Chondrocyte (in vitro differentiated cells): ENCODE data around the gene XPO6. TPM values are rescaled to one million over a fixed set of nuclear protein-coding genes. Genes with fewer than 3 reads are reported as not detected.
A peak's percentile ranks its signal among the peaks of the same experiment; 100 is the strongest.

Experiments
- DNase-seq: peaks from one replicate; pipeline ENCODE4 v3.0.0; 2021; ENCODE audit warnings: mixed read lengths, low spot score
- H3K27ac Mint-ChIP-seq: one replicate; pipeline ENCODE4 v1.8.0; 2021; ENCODE audit warnings: mild to moderate bottlenecking, moderate library complexity, mixed read lengths; ENCODE audit not compliant: unreplicated experiment
- H3K27me3 Mint-ChIP-seq: 2 replicates; pipeline ENCODE4 v1.8.0; 2021; ENCODE audit warnings: low read depth, mixed read lengths
- H3K36me3 Mint-ChIP-seq: 2 replicates; pipeline ENCODE4 v1.8.0; 2021; ENCODE audit warnings: low read depth, mixed read lengths
- H3K4me1 Mint-ChIP-seq: 2 replicates; pipeline ENCODE4 v1.8.0; 2021; ENCODE audit warnings: low read depth, mild to moderate bottlenecking, mixed read lengths
- H3K4me3 Mint-ChIP-seq: one replicate; pipeline ENCODE4 v1.8.0; 2021; ENCODE audit warnings: mild to moderate bottlenecking, moderate library complexity, mixed read lengths; ENCODE audit not compliant: unreplicated experiment
- H3K9me3 Mint-ChIP-seq: 2 replicates; pipeline ENCODE4 v1.8.0; 2021; ENCODE audit warnings: low read depth, mixed read lengths
- CTCF ChIP-seq: fragments of 200-600 bp; sonication (generic); IDR thresholded peaks from 2 replicates; pipeline ENCODE4 v1.5.0; 2021; ENCODE audit warnings: antibody characterized with exemption, mild to moderate bottlenecking, moderate library complexity
- total RNA-seq: library from RNA; stranded (reverse); gene quantifications from 3 replicates; pipeline ENCODE4 v1.2.1, GENCODE V29; 2021

Gene XPO6
- total RNA-seq, 1 donor from 2014 or later, result 124 TPM

- Mint-ChIP-seq H3K4me1 (peaks cover 48% of the 10 kb centered on the region), H3K36me3 (peaks cover 3% of the 10 kb centered on the region), H3K9me3 (peaks cover 6% of the 10 kb centered on the region), H3K4me3 (peak overlapping the region; percentile 11), H3K27ac (peak overlapping the region; percentile 77), H3K27me3 (no peaks in the 10 kb centered on the region)
- DNase-seq, result no peak
- TF ChIP-seq CTCF, result no peak
Observed at GRCh38 chr16:28181515-28181914, 30.2 kb downstream of the XPO6 start.

DNA sequence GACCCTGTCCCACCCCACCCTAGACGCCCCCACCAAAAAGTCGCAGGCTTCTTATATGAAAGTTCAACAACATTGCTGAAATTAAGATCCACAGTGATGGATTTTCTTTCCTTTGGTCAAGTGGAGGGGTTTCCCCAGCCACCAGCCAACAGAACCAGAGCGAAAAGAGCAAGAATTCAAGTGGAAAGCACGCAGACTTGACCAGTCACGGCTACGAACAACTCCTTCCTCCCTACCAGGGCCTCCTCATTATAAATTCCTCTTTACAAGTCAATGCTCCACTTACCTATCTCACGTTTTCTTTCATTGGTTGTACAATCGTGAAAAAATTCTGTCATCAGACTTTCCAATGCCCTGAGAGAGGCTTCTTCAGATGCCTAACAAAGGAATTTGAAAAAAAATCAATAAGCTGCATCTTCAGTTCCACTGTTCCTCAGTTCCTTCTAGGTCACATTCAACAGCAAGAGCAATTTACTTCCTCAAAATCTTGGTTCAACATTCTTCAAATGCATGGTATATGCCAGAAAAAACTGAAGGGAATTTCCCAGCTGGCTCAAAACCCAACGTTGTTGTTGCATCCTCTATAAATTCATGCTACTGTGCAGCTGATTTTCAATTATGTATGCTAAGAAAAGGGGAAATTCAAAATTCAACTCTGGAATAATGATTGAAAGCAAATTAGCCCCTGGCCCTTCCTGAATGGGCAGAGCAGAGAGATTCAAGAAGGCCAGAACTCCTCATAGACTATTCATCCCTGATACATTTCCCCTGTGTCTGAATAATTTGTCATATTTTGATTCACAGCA, 30.9 kb downstream of the XPO6 start:
- Mint-ChIP-seq H3K4me3 (no peak overlapping the region), H3K27ac (peak overlapping the region; percentile 77), H3K36me3 (peaks cover 6% of the 10 kb centered on the region), H3K4me1 (peaks cover 46% of the 10 kb centered on the region), H3K27me3 (no peaks in the 10 kb centered on the region), H3K9me3 (peaks cover 6% of the 10 kb centered on the region)
- no peak for TF ChIP-seq CTCF
- DNase-seq, result no peak

DNA sequence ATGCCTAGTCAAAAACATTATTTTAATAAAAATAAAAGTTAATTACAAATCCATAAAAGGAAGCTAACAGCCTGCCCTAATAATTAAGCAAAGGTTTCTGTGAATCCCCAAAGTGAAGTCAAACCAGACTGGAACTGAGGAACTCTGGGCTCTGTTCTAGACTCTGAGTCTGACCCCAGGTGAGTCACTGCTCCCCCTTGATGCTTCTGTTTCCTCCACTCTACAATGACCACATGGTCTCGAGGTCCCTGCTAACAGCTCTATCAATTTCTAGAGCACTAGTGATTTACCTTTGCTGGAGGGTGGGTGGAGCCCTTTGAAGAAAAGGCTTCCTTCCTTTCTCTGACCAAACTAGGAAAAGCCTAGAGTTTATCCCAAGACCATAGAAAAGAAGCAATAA, 32.4 kb downstream of the XPO6 start:
- TF ChIP-seq CTCF, result no peak
- peaks cover 15% of the 10 kb centered on the region for H3K36me3 Mint-ChIP-seq
- H3K4me3 Mint-ChIP-seq, result no peak overlapping the region
- peak overlapping the region; percentile 28 for H3K27ac Mint-ChIP-seq
- no peak for DNase-seq
- peaks cover 46% of the 10 kb centered on the region for H3K4me1 Mint-ChIP-seq
- H3K27me3 Mint-ChIP-seq, result no peaks in the 10 kb centered on the region
- H3K9me3 Mint-ChIP-seq, result peaks cover 2% of the 10 kb centered on the region

DNA sequence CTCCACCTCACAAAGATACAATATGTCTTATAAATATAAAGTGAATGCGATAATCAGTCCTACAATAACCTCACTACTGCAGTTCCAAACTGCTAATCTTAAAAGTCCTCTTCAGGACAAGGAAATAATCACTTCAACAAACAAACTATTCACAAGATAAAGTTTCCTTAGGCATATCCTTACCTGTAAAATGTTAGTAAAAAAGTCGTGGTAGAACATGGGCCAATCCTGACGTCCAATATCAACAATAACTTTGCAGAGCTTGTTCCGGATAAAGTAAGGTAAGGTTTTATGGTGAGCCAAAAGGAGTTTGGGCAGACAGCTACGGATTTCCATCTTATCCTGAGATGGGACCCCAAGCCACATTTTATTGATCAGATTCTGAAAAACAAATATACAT, 36.0 kb downstream of the XPO6 start:
- Mint-ChIP-seq H3K36me3 (peaks cover 23% of the 10 kb centered on the region), H3K9me3 (no peaks in the 10 kb centered on the region), H3K27me3 (no peaks in the 10 kb centered on the region), H3K4me3 (no peak overlapping the region), H3K4me1 (peaks cover 26% of the 10 kb centered on the region), H3K27ac (no peak overlapping the region)
- no peak for DNase-seq
- TF ChIP-seq CTCF, result no peak

DNA sequence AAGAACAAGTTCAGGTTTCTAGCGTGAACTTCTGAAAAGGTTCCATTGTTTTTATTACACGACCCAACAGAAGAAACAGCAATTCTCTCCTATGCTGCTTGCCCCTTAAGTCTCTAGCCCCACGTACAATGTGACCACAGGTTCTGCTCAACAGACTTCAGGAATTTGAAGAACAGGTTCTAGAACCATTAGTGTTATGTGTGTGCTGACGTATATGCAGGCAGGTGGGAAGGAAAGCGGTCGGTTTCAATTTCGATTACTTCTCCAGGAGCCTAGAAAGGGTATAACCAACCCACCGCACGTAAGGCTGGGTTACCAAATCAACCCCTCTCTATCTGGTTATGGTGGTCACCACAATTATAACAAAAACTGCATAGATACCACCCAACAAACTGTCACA, 39.4 kb downstream of the XPO6 start:
- DNase-seq, result no peak
- Mint-ChIP-seq H3K4me3 (no peak overlapping the region), H3K9me3 (no peaks in the 10 kb centered on the region), H3K27me3 (no peaks in the 10 kb centered on the region), H3K4me1 (peaks cover 14% of the 10 kb centered on the region), H3K27ac (no peak overlapping the region), H3K36me3 (peaks cover 34% of the 10 kb centered on the region)
- no peak for TF ChIP-seq CTCF
